Naive thymus-derived CD8-positive, alpha-beta T cell (primary cell): ENCODE measurements around the gene LSM12. TPM values are rescaled to one million over a fixed set of nuclear protein-coding genes. Genes with fewer than 3 reads are reported as not detected.

Experiments
- ATAC-seq, 2 donors: fragments of 150-1000 bp; cut with Tn5 transposase in 1 of 2; sonication (Bioruptor Pico), chemical (Tn5 transposase) in 1 of 2; 1 replicate in 1 of 2; 2 replicates in 1 of 2; pipeline ENCODE4 v1.10.0; 2021; ENCODE audit warnings: mild to moderate bottlenecking in 2 of 2, moderate library complexity in 2 of 2
- POLR2A ChIA-PET: fragments of 350-600 bp; sonication (Branson Sonifier 250); formaldehyde crosslinking; loops from one replicate; lab custom pipeline; 2021; ENCODE audit warnings: antibody characterized with exemption; lab: Charles Lee
- DNase-seq, 10 donors: peaks; one replicate each; pipeline versions ENCODE4 v3.0.0 to v3.0.0-alpha.2; 2020 to 2022
- H3K27ac Mint-ChIP-seq, 10 donors: one replicate each; pipeline ENCODE4 v1.8.0; 2020 to 2022; ENCODE audit warnings: mild to moderate bottlenecking in 10 of 10, mixed read lengths in 10 of 10, moderate library complexity in 4 of 10, inconsistent platforms in 1 of 10
- H3K27me3 Mint-ChIP-seq, 5 donors: one replicate each; pipeline ENCODE4 v1.8.0; 2021 to 2022; ENCODE audit warnings: mixed read lengths in 5 of 5
- H3K36me3 Mint-ChIP-seq, 3 donors: one replicate each; pipeline ENCODE4 v1.8.0; 2020 to 2022; ENCODE audit warnings: mixed read lengths in 3 of 3, mild to moderate bottlenecking in 2 of 3, inconsistent platforms in 1 of 3
- H3K4me1 Mint-ChIP-seq, 4 donors: one replicate each; pipeline ENCODE4 v1.8.0; 2021 to 2022; ENCODE audit warnings: mixed read lengths in 4 of 4
- H3K4me3 Mint-ChIP-seq, 10 donors: one replicate each; pipeline ENCODE4 v1.8.0; 2020 to 2022; ENCODE audit warnings: mild to moderate bottlenecking in 10 of 10, mixed read lengths in 10 of 10, moderate library complexity in 6 of 10, inconsistent platforms in 1 of 10
- H3K9me3 Mint-ChIP-seq, 9 donors: one replicate each; pipeline ENCODE4 v1.8.0; 2020 to 2022; ENCODE audit warnings: mixed read lengths in 9 of 9, mild to moderate bottlenecking in 3 of 9, inconsistent platforms in 1 of 9, moderate library complexity in 1 of 9
- polyA plus RNA-seq, 3 donors: library from polyadenylated mRNA; unstranded; fragments of 300-500 nt; fragmentation: Illumina TruSeq; gene quantifications; one replicate each; pipeline ENCODE4 v1.2.3, GENCODE V29; 2021
- total RNA-seq, 8 experiments: library from RNA in 2 of 8; stranded (reverse) in 2 of 8; gene quantifications; one replicate each; pipeline ENCODE4 v1.2.3 and lab custom pipeline; 2021 to 2026

The LSM12 gene
- 10 to 100 TPM; 33.3 to 36.0 TPM for total RNA-seq
- 10 to 100 TPM; 63.4 to 82.6 (median 66.7) TPM for polyA plus RNA-seq
- 5.8 to 13.1 (median 8.5) reads per million in 6 experiments for total RNA-seq (lab: John Stamatoyannopoulos, UW)

- Mint-ChIP-seq H3K27ac (peak within 1 kb of the TSS; percentile 92 to 99 (median 96)), H3K9me3 (no peaks in the 10 kb centered on the region), H3K36me3 (peaks cover 0 to 31% (median 6%) of the 10 kb centered on the region in 3 donors), H3K4me3 (peak within 1 kb of the TSS; percentile 86 to 97 (median 95)), H3K4me1 (peaks cover 28 to 60% (median 55%) of the 10 kb centered on the region in 4 donors), H3K27me3 (no peaks in the 10 kb centered on the region)
- ATAC-seq: peak; percentile 74 to 86
- POLR2A ChIA-PET: interaction anchor here (0.6 to 1.3 kb wide), 6 partner anchors 10 to 437 kb away, joined by 3 to 4 read pairs (median 3); partner anchors contain the start of genes GPATCH8, HDAC5 and TMEM101
- peak; percentile 82 to 91 (median 89) for DNase-seq
These were observed at the start of gene LSM12 for GRCh38 chr17:44066204-44066930. LSM12 (minus strand) TSS chr17:44066671; CDS start chr17:44066587, 84 bp downstream.

GRCh38 chr17:44115585-44116415 is 49.3 kb upstream of the LSM12 start:
- Mint-ChIP-seq H3K4me1 (peaks cover 45 to 90% (median 72%) of the 10 kb centered on the region in 4 donors), H3K27ac (peak overlapping the region in 3 of 10 donors; percentile 25 to 83 (median 81)), H3K9me3 (no peaks in the 10 kb centered on the region), H3K36me3 (peaks cover 0 to 24% (median 0%) of the 10 kb centered on the region in 3 donors), H3K27me3 (no peaks in the 10 kb centered on the region), H3K4me3 (no peak overlapping the region)
- POLR2A ChIA-PET: interaction anchor here (0.8 kb wide), 1 partner anchor 1047 kb away, joined by 3 read pairs; no protein-coding TSS in a partner anchor
- DNase-seq (peak in 2 of 10 donors; percentile 30 to 60), ATAC-seq (peak in 1 of 2 donors; percentile 21)

DNA sequence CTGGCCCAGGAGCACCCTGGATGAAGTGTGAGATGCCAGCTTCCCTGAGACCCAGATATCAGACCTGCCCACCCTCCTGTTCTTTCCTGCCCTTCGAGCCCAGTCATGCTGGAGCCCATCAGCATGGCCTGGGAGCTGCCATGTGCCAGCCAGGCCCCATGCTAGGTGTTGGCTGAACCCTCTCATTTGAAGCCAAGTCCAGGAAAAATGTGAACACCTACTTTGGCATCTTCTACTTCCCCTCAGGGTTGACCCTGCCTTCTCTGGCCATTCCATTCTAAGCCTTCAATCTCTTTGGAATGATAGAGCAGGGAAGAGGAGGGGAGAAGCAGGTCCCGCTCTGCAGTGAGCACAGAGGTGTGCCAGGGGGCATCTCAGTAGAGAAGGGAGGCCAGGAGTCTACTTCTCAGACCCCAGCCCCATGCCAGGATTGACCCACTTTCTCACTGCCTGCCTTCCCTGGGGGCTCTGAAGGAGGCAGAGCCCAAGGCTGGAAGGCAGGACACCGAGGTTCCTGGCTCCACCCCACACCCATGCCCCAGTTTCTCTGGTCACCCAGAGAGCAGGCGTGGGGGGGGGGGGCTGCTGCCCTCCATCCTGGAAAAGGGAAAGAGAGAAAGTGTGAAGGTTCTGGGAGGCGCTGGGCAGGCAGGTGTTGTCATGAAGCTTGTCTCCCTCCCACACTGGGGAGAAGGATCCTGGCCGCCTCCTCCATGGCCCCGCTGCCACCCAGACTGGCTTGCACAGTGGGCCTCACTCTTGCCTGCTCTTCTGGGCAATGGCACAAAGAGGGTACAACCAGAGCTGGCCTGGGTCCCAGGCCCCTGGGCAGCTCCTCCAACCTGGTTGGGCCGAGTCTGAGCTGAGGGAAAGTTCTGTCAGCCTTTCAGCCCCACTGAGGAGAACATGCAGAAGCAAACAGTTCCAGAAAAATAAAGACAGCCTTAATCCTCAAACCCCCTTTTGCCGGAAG is 47.7 kb upstream of the LSM12 start:
- POLR2A ChIA-PET: interaction anchor here (0.6 to 1.1 kb wide), 2 partner anchors 9 to 48 kb away, joined by 3 to 5 read pairs; partner anchors contain the start of gene HDAC5
- H3K27me3 Mint-ChIP-seq: no peaks in the 10 kb centered on the region
- DNase-seq: no peak
- H3K27ac Mint-ChIP-seq: peak overlapping the region in 6 of 10 donors; percentile 20 to 79 (median 60)
- no peak overlapping the region for H3K4me3 Mint-ChIP-seq
- ATAC-seq: no peak
- peaks cover 0 to 24% (median 0%) of the 10 kb centered on the region in 3 donors for H3K36me3 Mint-ChIP-seq
- no peaks in the 10 kb centered on the region for H3K9me3 Mint-ChIP-seq
- H3K4me1 Mint-ChIP-seq: peaks cover 40 to 84% (median 61%) of the 10 kb centered on the region in 4 donors

DNA sequence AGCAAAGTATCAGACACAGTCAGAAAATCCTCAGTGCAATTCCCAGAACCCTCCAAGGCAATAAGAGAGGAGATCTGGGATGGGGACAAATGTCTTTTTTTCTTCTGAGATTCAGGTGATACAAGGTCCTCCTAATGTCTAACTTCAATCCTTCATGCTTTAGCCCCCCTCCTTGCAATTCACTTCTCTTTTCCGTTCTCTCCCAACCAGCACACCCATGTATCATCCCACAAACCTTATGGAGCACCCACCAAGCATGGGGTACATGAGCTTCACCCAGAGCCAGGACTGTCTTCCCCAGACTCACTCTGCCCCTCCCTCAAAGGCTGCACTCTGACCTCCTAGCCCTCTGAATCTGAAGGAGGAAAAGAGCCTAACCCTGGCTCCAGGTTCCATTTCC is 46.9 kb upstream of the LSM12 start:
- Mint-ChIP-seq H3K27me3 (no peaks in the 10 kb centered on the region), H3K9me3 (no peaks in the 10 kb centered on the region), H3K4me1 (peaks cover 36 to 77% (median 55%) of the 10 kb centered on the region in 4 donors), H3K36me3 (peaks cover 0 to 28% (median 0%) of the 10 kb centered on the region in 3 donors), H3K4me3 (peak overlapping the region in 1 of 10 donors; percentile 45), H3K27ac (peak overlapping the region in 7 of 10 donors; percentile 20 to 79 (median 54))
- POLR2A ChIA-PET: interaction anchor here (0.6 to 0.8 kb wide), 2 partner anchors 9 to 49 kb away, joined by 3 to 5 read pairs; no protein-coding TSS in a partner anchor
- no peak for ATAC-seq
- DNase-seq: no peak

DNA sequence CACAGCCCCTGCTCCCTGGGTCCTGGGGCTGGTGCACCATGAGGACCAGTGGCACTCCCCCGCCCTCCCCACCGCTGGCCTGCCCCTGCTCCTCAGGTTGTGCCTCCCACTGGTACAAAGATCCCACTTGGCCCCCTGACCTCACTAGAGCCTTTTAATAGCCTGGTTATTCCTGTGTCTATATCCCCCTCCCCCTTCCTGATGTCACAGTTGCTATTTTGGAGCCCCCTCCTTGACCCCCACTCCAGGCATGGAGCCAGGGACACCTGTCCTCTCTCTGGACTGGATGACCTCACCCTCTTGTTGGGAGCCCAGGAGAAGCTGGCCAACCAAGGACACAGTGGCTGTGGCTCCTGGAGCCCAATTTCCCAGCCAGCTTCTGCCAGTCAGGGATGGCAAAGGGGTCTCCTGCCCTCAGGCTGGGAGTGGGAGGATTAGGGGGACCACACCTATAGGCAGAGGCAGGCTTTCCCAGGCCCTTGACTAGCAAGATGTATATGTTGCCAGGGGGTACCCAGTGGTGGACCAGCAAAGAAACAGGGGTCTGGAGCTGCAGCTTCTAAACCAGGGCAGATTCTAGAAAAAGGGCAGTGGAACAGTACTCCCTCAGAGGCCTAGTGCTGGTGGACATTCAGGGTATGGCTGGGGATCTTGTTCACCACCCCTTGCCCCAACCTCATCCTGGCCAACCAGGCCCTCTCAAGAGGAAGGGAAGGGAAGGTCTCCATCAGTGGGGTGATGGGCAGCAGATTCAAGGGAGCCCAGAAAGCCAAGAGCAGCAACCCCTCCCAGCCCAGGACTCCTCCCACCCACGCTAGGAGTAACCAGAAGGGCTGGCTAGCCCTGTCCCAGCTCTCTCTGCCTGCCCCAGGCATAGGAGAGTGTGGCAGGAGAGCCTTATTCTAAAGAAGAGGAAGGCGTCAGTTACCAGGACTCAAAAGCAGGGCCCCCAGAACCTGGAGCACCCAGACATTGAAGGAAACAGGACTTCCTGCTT is 46.1 kb upstream of the LSM12 start:
- no peak for ATAC-seq
- peaks cover 0 to 33% (median 0%) of the 10 kb centered on the region in 3 donors for H3K36me3 Mint-ChIP-seq
- H3K27me3 Mint-ChIP-seq: no peaks in the 10 kb centered on the region
- POLR2A ChIA-PET: interaction anchor here (0.6 to 1.9 kb wide), 4 partner anchors 10 to 78 kb away, joined by 3 to 16 read pairs (median 4); partner anchors contain the start of genes HDAC5 and TMUB2
- no peak for DNase-seq
- H3K9me3 Mint-ChIP-seq: no peaks in the 10 kb centered on the region
- H3K27ac Mint-ChIP-seq: peak overlapping the region in 9 of 10 donors; percentile 44 to 79 (median 62)
- H3K4me1 Mint-ChIP-seq: peaks cover 34 to 72% (median 52%) of the 10 kb centered on the region in 4 donors
- peak overlapping the region in 3 of 10 donors; percentile 11 to 71 (median 50) for H3K4me3 Mint-ChIP-seq

DNA sequence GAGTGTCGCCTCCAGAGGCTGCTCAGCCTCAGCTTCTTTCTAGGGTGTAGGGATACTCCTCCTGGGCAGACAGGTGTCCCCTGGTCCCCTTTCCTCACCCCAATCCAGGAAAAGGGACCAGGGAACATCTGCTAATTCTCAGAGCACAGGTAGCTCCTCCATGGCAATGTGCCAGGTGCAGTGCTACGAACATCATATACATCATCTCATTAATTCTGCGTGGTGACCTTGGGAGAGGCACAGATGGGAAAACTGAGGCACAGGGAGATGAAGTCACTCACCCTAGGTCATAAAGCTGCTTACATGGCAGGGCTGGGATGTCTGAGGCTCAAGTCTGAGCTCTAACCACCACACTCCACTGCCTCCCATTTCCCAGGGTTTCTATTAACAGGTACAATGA is 45.3 kb upstream of the LSM12 start:
- Mint-ChIP-seq H3K4me1 (peaks cover 33 to 68% (median 48%) of the 10 kb centered on the region in 4 donors), H3K9me3 (no peaks in the 10 kb centered on the region), H3K27me3 (no peaks in the 10 kb centered on the region), H3K27ac (peak overlapping the region in 9 of 10 donors; percentile 8 to 90 (median 66)), H3K36me3 (peaks cover 0 to 28% (median 0%) of the 10 kb centered on the region in 3 donors), H3K4me3 (peak overlapping the region; percentile 12 to 80 (median 66))
- DNase-seq (no peak), ATAC-seq (no peak)
- POLR2A ChIA-PET: interaction anchor here (0.6 to 1.9 kb wide), 4 partner anchors 11 to 79 kb away, joined by 3 to 16 read pairs (median 4); partner anchors contain the start of genes HDAC5 and TMUB2

- POLR2A ChIA-PET: interaction anchor here (0.5 to 1.9 kb wide), 4 partner anchors 10 to 78 kb away, joined by 3 to 16 read pairs (median 4); partner anchors contain the start of genes HDAC5 and TMUB2
- ATAC-seq: peak; percentile 78 to 81
- H3K27ac Mint-ChIP-seq: peak overlapping the region in 3 of 10 donors; percentile 19 to 67 (median 46)
These were observed 44.6 kb upstream of the LSM12 start for GRCh38 chr17:44110823-44111633.

GRCh38 chr17:44110011-44110686 is 43.7 kb upstream of the LSM12 start:
- DNase-seq: no peak

More at GRCh38 chr17:44110823-44111633, 44.6 kb upstream of the LSM12 start:
- peak overlapping the region; percentile 32 to 80 (median 66) for H3K4me3 Mint-ChIP-seq
- no peaks in the 10 kb centered on the region for H3K9me3 Mint-ChIP-seq
- peaks cover 0 to 21% (median 0%) of the 10 kb centered on the region in 3 donors for H3K36me3 Mint-ChIP-seq
- H3K4me1 Mint-ChIP-seq: peaks cover 27 to 61% (median 45%) of the 10 kb centered on the region in 4 donors
- no peaks in the 10 kb centered on the region for H3K27me3 Mint-ChIP-seq
- peak; percentile 40 to 87 (median 62) for DNase-seq

GRCh38 chr17:44109312-44109630 is 42.8 kb upstream of the LSM12 start:
- peaks cover 0 to 21% (median 0%) of the 10 kb centered on the region in 3 donors for H3K36me3 Mint-ChIP-seq
- no peaks in the 10 kb centered on the region for H3K27me3 Mint-ChIP-seq
- H3K4me1 Mint-ChIP-seq: peaks cover 28 to 49% (median 40%) of the 10 kb centered on the region in 4 donors
- POLR2A ChIA-PET: no interaction called here
- H3K4me3 Mint-ChIP-seq: no peak overlapping the region
- ATAC-seq: no peak
- H3K9me3 Mint-ChIP-seq: no peaks in the 10 kb centered on the region
- no peak for DNase-seq
- H3K27ac Mint-ChIP-seq: no peak overlapping the region

More at GRCh38 chr17:44110011-44110686, 43.7 kb upstream of the LSM12 start:
- ATAC-seq: no peak
- Mint-ChIP-seq H3K4me3 (peak overlapping the region in 7 of 10 donors; percentile 2 to 79 (median 38)), H3K36me3 (peaks cover 0 to 19% (median 0%) of the 10 kb centered on the region in 3 donors), H3K4me1 (peaks cover 25 to 52% (median 42%) of the 10 kb centered on the region in 4 donors), H3K27me3 (no peaks in the 10 kb centered on the region), H3K27ac (peak overlapping the region in 1 of 10 donors; percentile 22), H3K9me3 (no peaks in the 10 kb centered on the region)
- POLR2A ChIA-PET: interaction anchor here (1.9 kb wide), 1 partner anchor 13 kb away, joined by 16 read pairs; the partner anchor contains the start of gene HDAC5
